OCI-LY7 (cell line): ENCODE data around the gene TGM2. TPM values are rescaled to one million over a fixed set of nuclear protein-coding genes. Genes with fewer than 3 reads are reported as not detected.

Experiments used
- BruUV-seq: library from RNA; stranded (reverse); fragments of 400-500 nt; replicated peaks from 2 replicates; lab custom pipeline; 2021; lab: Mats Ljungman, UMichigan
- CTCF ChIA-PET: fragments of 300-600 bp; sonication (Branson Sonifier 250); formaldehyde crosslinking; loops from one replicate; lab custom pipeline; 2022; ENCODE audit warnings: antibody characterized with exemption; ENCODE audit not compliant: unreplicated experiment; lab: Charles Lee
- POLR2A ChIA-PET: fragments of 300-600 bp; sonication (Branson Sonifier 250); formaldehyde crosslinking; loops from one replicate; lab custom pipeline; 2022; ENCODE audit warnings: antibody characterized with exemption; lab: Charles Lee
- DNase-seq: peaks from one replicate; pipeline ENCODE4 v3.0.0-alpha.2; 2015; ENCODE audit warnings: low spot score
- H2AFZ ChIP-seq: fragments of 200-600 bp; sonication (generic), shearing (Covaris generic); 2 replicates; pipeline ENCODE4 v1.6.1; 2014; ENCODE audit warnings: mild to moderate bottlenecking, antibody characterized with exemption, low read length, moderate library complexity
- H3K27ac ChIP-seq: fragments of 200-600 bp; sonication (generic); 2 replicates; pipeline ENCODE4 v1.5.1; 2014; ENCODE audit warnings: mixed run types, low read depth, mild to moderate bottlenecking, moderate library complexity, low read length, inconsistent platforms; ENCODE audit not compliant: poor library complexity, severe bottlenecking
- H3K36me3 ChIP-seq: fragments of 200-600 bp; sonication (generic); 2 replicates; pipeline ENCODE4 v1.6.1; 2014; ENCODE audit warnings: mild to moderate bottlenecking, antibody characterized with exemption, low read length, moderate library complexity, mixed read lengths; ENCODE audit not compliant: insufficient read depth
- H3K4me1 ChIP-seq: fragments of 200-600 bp; sonication (generic); 2 replicates; pipeline ENCODE4 v1.5.1; 2014; ENCODE audit warnings: mild to moderate bottlenecking, low read length; ENCODE audit not compliant: insufficient read depth, poor library complexity, severe bottlenecking
- H3K4me2 ChIP-seq: fragments of 200-600 bp; sonication (generic); 2 replicates; pipeline ENCODE4 v1.6.1; 2014; ENCODE audit warnings: mild to moderate bottlenecking, low read length
- H3K4me3 ChIP-seq: fragments of 200-600 bp; sonication (generic); 2 replicates; pipeline ENCODE4 v1.5.1; 2014; ENCODE audit warnings: mild to moderate bottlenecking, low read depth, low read length; ENCODE audit not compliant: poor library complexity, severe bottlenecking
- H3K79me2 ChIP-seq: fragments of 200-600 bp; sonication (generic); 2 replicates; pipeline ENCODE4 v1.6.1; 2016; ENCODE audit warnings: low read depth, mild to moderate bottlenecking, low read length, moderate library complexity, mixed read lengths; ENCODE audit not compliant: insufficient read depth
- H3K9me2 ChIP-seq: fragments of 200-600 bp; sonication (generic); 2 replicates; pipeline ENCODE4 v1.6.1; 2016; ENCODE audit warnings: mild to moderate bottlenecking, low read length, mixed read lengths; ENCODE audit not compliant: insufficient read depth
- H3K9me3 ChIP-seq: fragments of 200-600 bp; sonication (generic); 2 replicates; pipeline ENCODE4 v1.6.1; 2014; ENCODE audit warnings: mild to moderate bottlenecking, mixed run types, low read length, mixed read lengths
- H4K20me1 ChIP-seq: fragments of 200-600 bp; sonication (generic); 2 replicates; pipeline ENCODE4 v1.6.1; 2014; ENCODE audit warnings: mild to moderate bottlenecking, antibody characterized with exemption, low read length, moderate library complexity, mixed read lengths; ENCODE audit not compliant: insufficient read depth
- CTCF ChIP-seq: fragments of 200-600 bp; sonication (generic); conservative IDR thresholded peaks from 2 replicates; pipeline ENCODE4 v1.5.1; 2014; ENCODE audit warnings: mild to moderate bottlenecking, antibody characterized with exemption, low read length, moderate library complexity, mixed read lengths
- EZH2phosphoT487 ChIP-seq: fragments of 200-600 bp; sonication (generic); IDR thresholded peaks from 2 replicates; pipeline ENCODE4 v1.6.1; 2018; ENCODE audit warnings: low read depth, borderline replicate concordance, mild to moderate bottlenecking, mixed run types, antibody characterized with exemption, low read length, moderate library complexity, mixed read lengths
- intact Hi-C: fragments of 100-400 bp; cut with micrococcal nuclease; formaldehyde crosslinking; loops from one replicate; pipeline ENCODE4 v1.10.0; 2022; ENCODE audit not compliant: unreplicated experiment
- total RNA-seq, 2 experiments: library from RNA; depleted of rRNA in 1 of 2; stranded (reverse); fragments of >200 nt in 1 of 2; shearing (Covaris generic) in 1 of 2; gene quantifications; 2 replicates each; pipeline ENCODE4 v1.2.3, GENCODE V29; 2014 to 2022

The TGM2 gene
- total RNA-seq, 2 experiments from 2014 or later: not detected

GRCh38 chr20:38130687-38131587 lies 34.1 kb downstream of the TGM2 start:
- Histone ChIP-seq H4K20me1 (no peaks in the 10 kb centered on the region), H3K4me1 (no peaks in the 10 kb centered on the region), H3K36me3 (no peaks in the 10 kb centered on the region), H2AFZ (no peak overlapping the region), H3K27ac (no peak overlapping the region), H3K79me2 (no peaks in the 10 kb centered on the region), H3K9me3 (no peaks in the 10 kb centered on the region), H3K4me3 (no peak overlapping the region), H3K4me2 (no peak overlapping the region), H3K9me2 (no peaks in the 10 kb centered on the region)
- POLR2A ChIA-PET: interaction anchor here (0.5 kb wide), 1 partner anchor 111 kb away, joined by 3 read pairs; no protein-coding TSS in a partner anchor
- CTCF ChIA-PET: no interaction called here
- TF ChIP-seq EZH2phosphoT487: no peak
- no peak for TF ChIP-seq CTCF
- intact Hi-C loops: no loop called here
- no peak for DNase-seq
- no TSS peak for BruUV-seq

- Histone ChIP-seq H3K9me3 (no peaks in the 10 kb centered on the region), H3K4me3 (no peak overlapping the region), H3K27ac (no peak overlapping the region), H3K4me1 (no peaks in the 10 kb centered on the region), H3K79me2 (no peaks in the 10 kb centered on the region), H2AFZ (no peak overlapping the region), H3K9me2 (no peaks in the 10 kb centered on the region), H3K4me2 (no peak overlapping the region), H4K20me1 (no peaks in the 10 kb centered on the region), H3K36me3 (no peaks in the 10 kb centered on the region)
- TF ChIP-seq EZH2phosphoT487 (no peak), CTCF (no peak)
- intact Hi-C loops: no loop called here
- BruUV-seq: no TSS peak
- POLR2A ChIA-PET: interaction anchor here (0.7 kb wide), 2 partner anchors 17 to 489 kb away, joined by 3 read pairs; no protein-coding TSS in a partner anchor
- CTCF ChIA-PET: no interaction called here
- no peak for DNase-seq
Measured at GRCh38 chr20:38129893-38130609, 35.0 kb downstream of the TGM2 start.
